Measurements from ENCODE around the gene BCL11B. TPM values are rescaled to one million over a fixed set of nuclear protein-coding genes. Genes with fewer than 3 reads are reported as not detected.

Gene BCL11B
- total RNA-seq, 2 experiments from 2014 or later: 68.6 to 70.6 TPM

DNA sequence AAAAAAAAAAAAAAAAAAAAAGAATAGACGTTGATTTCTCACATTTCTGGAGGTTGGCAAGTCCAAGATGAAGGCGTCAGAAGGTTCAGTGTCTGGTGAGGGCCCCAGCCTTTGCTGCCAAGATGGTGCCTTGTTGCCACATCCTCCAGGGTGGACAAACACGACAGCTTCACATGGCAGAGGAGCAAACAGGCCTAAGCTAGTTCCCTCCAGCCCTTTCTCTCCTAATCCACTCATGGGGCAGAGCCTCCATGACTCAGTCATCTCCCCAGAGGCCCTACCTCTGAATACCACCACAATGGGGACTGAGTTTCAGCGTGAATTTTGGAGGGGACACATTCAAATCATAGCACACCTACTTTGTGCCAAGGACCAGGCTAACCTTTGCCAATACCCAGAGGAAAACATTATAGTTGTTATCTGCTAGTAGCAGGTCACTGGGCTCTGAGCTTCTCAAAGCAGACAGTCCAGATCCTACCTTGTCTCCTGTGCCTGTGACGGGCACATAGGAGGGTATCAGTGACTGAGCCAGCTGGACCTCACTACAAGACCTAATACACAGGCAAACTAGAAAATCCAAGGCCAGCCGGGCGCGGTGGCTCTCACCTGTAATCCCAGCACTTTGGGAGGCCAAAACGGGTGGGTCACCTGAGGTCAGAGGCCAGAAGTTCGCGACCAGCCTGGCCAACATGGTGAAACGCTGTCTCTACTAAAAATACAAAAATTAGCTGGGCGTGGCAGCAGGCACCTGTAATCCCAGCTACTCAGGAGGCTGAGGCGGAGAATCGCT, 10.5 kb upstream of the BCL11B start:
- DNase-seq: no peak
- Mint-ChIP-seq H3K9me3 (ENCODE audit: insufficient read depth) (no peaks in the 10 kb centered on the region), H3K36me3 (ENCODE audit: low read depth) (no peaks in the 10 kb centered on the region), H3K27me3 (ENCODE audit: low read depth) (peaks cover 9% of the 10 kb centered on the region), H3K27ac (no peak overlapping the region), H3K4me3 (no peak overlapping the region), H3K4me1 (ENCODE audit: low read depth) (peaks cover 37% of the 10 kb centered on the region)
- ChIA-PET POLR2A (no interaction called here), CTCF (no interaction called here)
- no peak for ATAC-seq

GRCh38 chr14:99281396-99281795, 9.4 kb upstream of the BCL11B start:
- CTCF ChIA-PET: interaction anchor here (1.7 kb wide), 1 partner anchor 38 kb away, joined by 5 read pairs; no protein-coding TSS in a partner anchor
- Mint-ChIP-seq H3K27me3 (ENCODE audit: low read depth) (peaks cover 16% of the 10 kb centered on the region), H3K9me3 (ENCODE audit: insufficient read depth) (no peaks in the 10 kb centered on the region), H3K4me1 (ENCODE audit: low read depth) (peaks cover 31% of the 10 kb centered on the region), H3K4me3 (no peak overlapping the region), H3K27ac (no peak overlapping the region), H3K36me3 (ENCODE audit: low read depth) (no peaks in the 10 kb centered on the region)
- POLR2A ChIA-PET: interaction anchor here (0.8 kb wide), 1 partner anchor 21 kb away, joined by 3 read pairs; no protein-coding TSS in a partner anchor
- no peak for ATAC-seq
- no peak for DNase-seq

DNA sequence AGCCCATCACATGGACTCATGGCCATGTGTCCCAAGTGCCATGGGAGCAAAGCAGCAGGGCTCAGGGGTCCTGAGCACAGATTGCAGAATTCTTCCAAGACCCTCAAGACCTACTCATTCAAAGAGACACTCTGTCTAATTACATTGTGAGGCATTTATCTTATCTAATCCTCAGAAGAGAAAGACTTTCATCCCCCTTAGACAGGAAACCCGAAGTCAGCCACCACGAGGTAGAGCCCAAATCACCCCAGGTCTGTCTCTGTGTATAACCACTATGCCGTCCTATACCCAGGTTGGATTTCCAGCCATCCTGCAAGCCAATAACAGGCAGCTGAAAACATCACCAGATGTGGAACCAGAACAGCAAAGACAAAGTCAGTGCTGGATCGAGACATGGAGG, 8.9 kb upstream of the BCL11B start:
- Mint-ChIP-seq H3K9me3 (ENCODE audit: insufficient read depth) (no peaks in the 10 kb centered on the region), H3K27ac (no peak overlapping the region), H3K27me3 (ENCODE audit: low read depth) (peaks cover 19% of the 10 kb centered on the region), H3K36me3 (ENCODE audit: low read depth) (no peaks in the 10 kb centered on the region), H3K4me3 (no peak overlapping the region), H3K4me1 (ENCODE audit: low read depth) (peaks cover 34% of the 10 kb centered on the region)
- CTCF ChIA-PET: interaction anchor here (1.7 kb wide), 1 partner anchor 39 kb away, joined by 5 read pairs; no protein-coding TSS in a partner anchor
- POLR2A ChIA-PET: no interaction called here
- DNase-seq (peak; percentile 43), ATAC-seq (peak; percentile 66)

- no peaks in the 10 kb centered on the region for H3K9me3 Mint-ChIP-seq (ENCODE audit: insufficient read depth)
- ChIA-PET POLR2A (no interaction called here), CTCF (interaction anchor here (1.7 kb wide), 1 partner anchor 40 kb away, joined by 5 read pairs; no protein-coding TSS in a partner anchor)
- peaks cover 26% of the 10 kb centered on the region for H3K27me3 Mint-ChIP-seq (ENCODE audit: low read depth)
- H3K27ac Mint-ChIP-seq: no peak overlapping the region
- no peak overlapping the region for H3K4me3 Mint-ChIP-seq
- ATAC-seq (no peak), DNase-seq (no peak)
- H3K4me1 Mint-ChIP-seq (ENCODE audit: low read depth): peaks cover 37% of the 10 kb centered on the region
- H3K36me3 Mint-ChIP-seq (ENCODE audit: low read depth): no peaks in the 10 kb centered on the region
These were observed 8.2 kb upstream of the BCL11B start for GRCh38 chr14:99280066-99280731.

DNA sequence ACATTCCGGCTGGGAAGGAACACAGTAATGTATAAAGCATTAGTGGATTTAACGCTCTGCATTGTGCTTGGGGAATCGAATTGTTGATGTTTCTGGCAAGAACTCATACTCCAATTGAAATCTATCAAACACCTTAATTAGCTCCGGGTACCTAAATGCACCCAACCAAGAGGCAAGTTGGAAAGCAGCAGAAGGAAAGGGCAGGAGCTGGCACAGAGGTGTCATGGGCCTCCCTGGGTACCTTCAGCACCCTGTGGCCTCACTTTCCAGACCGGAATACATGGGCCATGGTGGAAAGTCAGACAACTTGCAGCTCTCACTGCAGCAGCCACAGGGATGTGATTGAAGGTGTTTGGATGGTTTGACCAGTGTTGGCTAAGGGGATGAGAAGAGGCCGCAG, 6.8 kb upstream of the BCL11B start:
- Mint-ChIP-seq H3K27ac (no peak overlapping the region), H3K36me3 (ENCODE audit: low read depth) (no peaks in the 10 kb centered on the region), H3K9me3 (ENCODE audit: insufficient read depth) (no peaks in the 10 kb centered on the region), H3K4me3 (no peak overlapping the region), H3K4me1 (ENCODE audit: low read depth) (peaks cover 42% of the 10 kb centered on the region), H3K27me3 (ENCODE audit: low read depth) (peaks cover 28% of the 10 kb centered on the region)
- ATAC-seq: no peak
- CTCF ChIA-PET: interaction anchor here (1.4 to 4.0 kb wide), 3 partner anchors 41 to 1140 kb away, joined by 3 to 16 read pairs (median 4); no protein-coding TSS in a partner anchor
- DNase-seq: no peak
- POLR2A ChIA-PET: no interaction called here

DNA sequence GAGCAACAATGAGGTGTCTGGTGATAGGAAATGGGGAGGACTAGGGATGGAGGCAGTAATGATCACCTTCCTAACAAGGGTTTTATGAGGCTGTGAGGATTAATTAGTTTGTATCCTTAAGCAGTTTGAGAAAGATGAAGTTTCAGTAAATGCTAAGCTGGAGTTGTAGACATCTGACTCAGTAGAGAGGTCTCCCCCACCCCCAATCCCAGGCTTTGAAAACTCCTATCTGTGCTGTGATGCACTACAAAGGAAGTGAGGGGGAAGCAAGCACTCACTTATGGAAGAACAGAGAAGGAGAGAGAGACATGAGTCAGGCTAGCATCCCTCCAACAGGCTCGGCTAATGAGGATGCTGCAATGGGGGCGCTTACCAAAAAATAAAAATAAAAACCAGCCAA, 5.5 kb upstream of the BCL11B start:
- H3K4me1 Mint-ChIP-seq (ENCODE audit: low read depth): peaks cover 49% of the 10 kb centered on the region
- ChIA-PET POLR2A (interaction anchor here (1.0 kb wide), 1 partner anchor 9 kb away, joined by 5 read pairs; no protein-coding TSS in a partner anchor), CTCF (interaction anchor here (0.9 to 4.0 kb wide), 6 partner anchors 12 to 1254 kb away, joined by 3 to 16 read pairs (median 4); no protein-coding TSS in a partner anchor)
- no peak overlapping the region for H3K4me3 Mint-ChIP-seq
- DNase-seq (no peak), ATAC-seq (no peak)
- H3K36me3 Mint-ChIP-seq (ENCODE audit: low read depth): no peaks in the 10 kb centered on the region
- peaks cover 28% of the 10 kb centered on the region for H3K27me3 Mint-ChIP-seq (ENCODE audit: low read depth)
- no peak overlapping the region for H3K27ac Mint-ChIP-seq
- no peaks in the 10 kb centered on the region for H3K9me3 Mint-ChIP-seq (ENCODE audit: insufficient read depth)

- Mint-ChIP-seq H3K36me3 (ENCODE audit: low read depth) (peaks cover 3% of the 10 kb centered on the region), H3K9me3 (ENCODE audit: insufficient read depth) (no peaks in the 10 kb centered on the region), H3K4me1 (ENCODE audit: low read depth) (peaks cover 49% of the 10 kb centered on the region), H3K4me3 (no peak overlapping the region), H3K27me3 (ENCODE audit: low read depth) (peaks cover 28% of the 10 kb centered on the region), H3K27ac (no peak overlapping the region)
- POLR2A ChIA-PET: no interaction called here
- DNase-seq (no peak), ATAC-seq (no peak)
- CTCF ChIA-PET: interaction anchor here (1.4 to 4.0 kb wide), 4 partner anchors 10 to 139 kb away, joined by 4 to 16 read pairs (median 10); no protein-coding TSS in a partner anchor
These were observed 4.5 kb upstream of the BCL11B start for GRCh38 chr14:99276482-99276881.

- DNase-seq (no peak), ATAC-seq (no peak)
- peak overlapping the region; percentile 52 for H3K27ac Mint-ChIP-seq
- peaks cover 7% of the 10 kb centered on the region for H3K36me3 Mint-ChIP-seq (ENCODE audit: low read depth)
- peaks cover 36% of the 10 kb centered on the region for H3K4me1 Mint-ChIP-seq (ENCODE audit: low read depth)
- H3K4me3 Mint-ChIP-seq: peak overlapping the region; percentile 85
- ChIA-PET CTCF (interaction anchor here (0.6 to 3.2 kb wide), 9 partner anchors 9 to 1297 kb away, joined by 3 to 13 read pairs (median 4); no protein-coding TSS in a partner anchor), POLR2A (interaction anchor here (0.6 to 20.3 kb wide), 3 partner anchors 10 to 1517 kb away, joined by 3 to 767 read pairs (median 3); no protein-coding TSS in a partner anchor)
- H3K27me3 Mint-ChIP-seq (ENCODE audit: low read depth): peaks cover 28% of the 10 kb centered on the region
- H3K9me3 Mint-ChIP-seq (ENCODE audit: insufficient read depth): no peaks in the 10 kb centered on the region
These were observed 3.2 kb upstream of the BCL11B start for GRCh38 chr14:99275222-99275584.

- H3K27me3 Mint-ChIP-seq (ENCODE audit: low read depth): peaks cover 28% of the 10 kb centered on the region
- ATAC-seq: peak; percentile 24
These were observed 2.6 kb upstream of the BCL11B start for GRCh38 chr14:99274346-99275221.

DNA sequence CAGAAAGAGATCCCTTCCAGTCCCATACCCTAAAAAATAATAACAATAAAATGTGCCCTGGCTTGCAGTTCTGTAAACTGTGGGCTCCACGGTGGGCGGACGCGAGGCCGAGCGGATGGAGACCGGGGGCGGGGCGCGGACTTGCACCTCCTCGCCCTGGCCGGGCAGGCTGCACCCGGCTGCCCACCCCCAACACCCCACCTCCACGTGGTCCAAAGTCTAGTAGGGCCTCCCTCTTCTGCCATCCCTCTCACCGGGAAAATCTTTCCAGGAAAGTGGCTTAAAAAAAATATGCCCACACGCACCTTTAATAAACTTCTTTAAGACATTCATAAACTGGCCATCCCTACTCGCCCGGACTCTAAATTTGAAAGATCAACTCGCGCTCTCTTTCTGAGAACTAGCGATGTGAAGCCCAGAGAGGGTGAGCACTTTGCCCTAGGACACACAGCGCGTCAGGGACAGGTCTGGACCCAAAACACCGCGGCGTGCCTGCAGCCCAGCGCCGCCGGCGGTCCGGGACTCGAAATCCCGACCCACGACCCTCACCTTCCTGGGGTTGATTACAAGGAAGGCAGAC, 1.9 kb upstream of the BCL11B start:
- no peaks in the 10 kb centered on the region for H3K9me3 Mint-ChIP-seq (ENCODE audit: insufficient read depth)
- ChIA-PET POLR2A (interaction anchor here (20.3 kb wide), 1 partner anchor 36 kb away, joined by 767 read pairs; no protein-coding TSS in a partner anchor), CTCF (interaction anchor here (0.6 to 2.6 kb wide), 9 partner anchors 11 to 1296 kb away, joined by 3 to 10 read pairs (median 4); no protein-coding TSS in a partner anchor)
- peak; percentile 3 for ATAC-seq
- peak; percentile 57 for DNase-seq
- H3K27me3 Mint-ChIP-seq (ENCODE audit: low read depth): peaks cover 28% of the 10 kb centered on the region
- peaks cover 16% of the 10 kb centered on the region for H3K36me3 Mint-ChIP-seq (ENCODE audit: low read depth)
- peak overlapping the region; percentile 82 for H3K27ac Mint-ChIP-seq
- H3K4me1 Mint-ChIP-seq (ENCODE audit: low read depth): peaks cover 36% of the 10 kb centered on the region
- H3K4me3 Mint-ChIP-seq: peak overlapping the region; percentile 88

More at GRCh38 chr14:99274346-99275221, 2.6 kb upstream of the BCL11B start:
- peaks cover 36% of the 10 kb centered on the region for H3K4me1 Mint-ChIP-seq (ENCODE audit: low read depth)
- peak; percentile 70 for DNase-seq
- H3K9me3 Mint-ChIP-seq (ENCODE audit: insufficient read depth): no peaks in the 10 kb centered on the region
- peak overlapping the region; percentile 88 for H3K4me3 Mint-ChIP-seq
- CTCF ChIA-PET: interaction anchor here (0.6 to 2.6 kb wide), 11 partner anchors 12 to 1297 kb away, joined by 3 to 10 read pairs (median 4); no protein-coding TSS in a partner anchor
- H3K27ac Mint-ChIP-seq: peak overlapping the region; percentile 90
- POLR2A ChIA-PET: interaction anchor here (0.6 to 20.3 kb wide), 3 partner anchors 10 to 1516 kb away, joined by 3 to 767 read pairs (median 3); no protein-coding TSS in a partner anchor
- peaks cover 10% of the 10 kb centered on the region for H3K36me3 Mint-ChIP-seq (ENCODE audit: low read depth)
